Prostate gland (tissue), 2 donors: Measurements from ENCODE around the gene ACACB. TPM values are rescaled to one million over a fixed set of nuclear protein-coding genes. Genes with fewer than 3 reads are reported as not detected.

Experiments used
- DNase-seq: peaks from one replicate; pipeline ENCODE4 v3.0.0-alpha.2; 2019; ENCODE audit warnings: low spot score
- H3K27ac ChIP-seq, 2 donors: fragments of 200-600 bp; sonication (generic); 2 replicates each; pipeline ENCODE4 v1.5.1; 2017 to 2019
- H3K27me3 ChIP-seq: fragments of 200-600 bp; sonication (generic); replicated peaks from 2 replicates; pipeline ENCODE4 v1.5.1; 2019; ENCODE audit not compliant: insufficient read depth
- H3K36me3 ChIP-seq, 2 donors: fragments of 200-600 bp; sonication (generic); 1 replicate in 1 of 2; 2 replicates in 1 of 2; pipeline versions ENCODE4 v1.5.1 to v1.8.1; 2017 to 2019
- H3K4me1 ChIP-seq: fragments of 200-600 bp; sonication (generic); replicated peaks from 2 replicates; pipeline ENCODE4 v1.5.1; 2019
- H3K4me3 ChIP-seq, 2 donors: fragments of 200-600 bp; sonication (generic); 2 replicates each; pipeline ENCODE4 v1.5.1; 2017 to 2019
- H3K9me3 ChIP-seq: fragments of 200-600 bp; sonication (generic); 2 replicates; pipeline ENCODE4 v1.5.1; 2017
- CTCF ChIP-seq, 4 experiments: fragments of 200-600 bp in 2 of 4; fragments of 450-650 bp in 2 of 4; sonication (generic) in 2 of 4; IDR thresholded peaks; 1 replicate in 3 of 4; 2 replicates in 1 of 4; pipeline ENCODE4 v1.5.1; 2016 to 2019; ENCODE audit warnings: antibody characterized with exemption in 4 of 4, mild to moderate bottlenecking in 2 of 4, moderate library complexity in 2 of 4
- POLR2A ChIP-seq: fragments of 450-650 bp; IDR thresholded peaks from one replicate; pipeline ENCODE4 v1.6.1; 2016; ENCODE audit warnings: antibody characterized with exemption, mild to moderate bottlenecking
- POLR2AphosphoS5 ChIP-seq: sonication (generic); formaldehyde crosslinking; IDR thresholded peaks from one replicate; pipeline ENCODE4 v1.6.1; 2017; ENCODE audit warnings: antibody characterized with exemption
- WGBS: methylation state at CpG from one replicate; pipeline ENCODE4 v1.1.5; 2018; 5-methylcytosine and 5-hydroxymethylcytosine counted together
- intact Hi-C: fragments of 100-400 bp; cut with DNase I; formaldehyde crosslinking; loops from one replicate; pipeline ENCODE4 v1.14.2; 2022
- total RNA-seq, 2 donors: library from RNA; depleted of rRNA; stranded (reverse); fragments of >200 nt; gene quantifications; one replicate each; pipeline ENCODE4 v1.1.0, GENCODE V29; 2016

ACACB gene
- total RNA-seq, 2 donors from 2014 or later, result 52.5 to 63.3 TPM

DNA sequence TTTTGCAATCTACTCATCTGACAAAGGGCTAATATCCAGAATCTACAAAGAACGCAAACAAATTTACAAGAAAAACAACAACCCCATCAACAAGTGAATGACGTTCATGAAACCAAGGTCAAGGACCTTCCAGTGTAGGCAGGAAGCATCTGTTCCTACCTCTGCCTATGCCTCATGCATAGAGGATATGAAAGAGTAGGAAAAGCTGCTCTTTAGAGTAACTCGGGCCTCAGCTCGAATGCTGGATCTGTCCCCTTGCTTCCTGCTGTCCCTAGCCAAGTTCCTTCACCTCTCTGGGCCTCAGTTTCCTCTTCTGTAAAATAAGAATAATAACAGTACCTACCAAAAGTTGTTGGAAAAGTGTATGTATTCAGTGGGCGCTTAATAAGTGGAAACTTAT is 127.7 kb downstream of the ACACB start:
- 83% methylated on average over 5 of the region's 5 CpGs for WGBS
- peaks cover 0 to 4% of the 10 kb centered on the region in 2 donors for H3K36me3 ChIP-seq
- intact Hi-C loops, result no loop called here

DNA sequence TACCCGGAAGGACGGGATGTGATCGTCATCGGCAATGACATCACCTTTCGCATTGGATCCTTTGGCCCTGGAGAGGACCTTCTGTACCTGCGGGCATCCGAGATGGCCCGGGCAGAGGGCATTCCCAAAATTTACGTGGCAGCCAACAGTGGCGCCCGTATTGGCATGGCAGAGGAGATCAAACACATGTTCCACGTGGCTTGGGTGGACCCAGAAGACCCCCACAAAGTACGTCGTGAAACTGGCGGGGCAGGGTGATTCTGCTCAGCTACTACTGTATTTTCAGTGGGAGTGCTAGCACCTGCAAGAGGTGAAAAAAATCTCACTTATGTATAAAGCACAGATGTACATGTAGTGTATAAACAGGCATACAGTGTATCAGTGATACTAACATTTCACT is 129.8 kb downstream of the ACACB start:
- no peaks in the 10 kb centered on the region for H3K9me3 ChIP-seq
- H3K4me3 ChIP-seq, result no peak overlapping the region
- TF ChIP-seq CTCF (IDR thresholded peaks at IDR 0.05) (no peak), POLR2AphosphoS5 (no peak), POLR2A (no peak)
- intact Hi-C loops, result no loop called here
- H3K27me3 ChIP-seq, result no peaks in the 10 kb centered on the region
- no peak for DNase-seq
- WGBS, result 90% methylated on average over 15 of the region's 15 CpGs
- peaks cover 0 to under 1% of the 10 kb centered on the region in 2 donors for H3K36me3 ChIP-seq
- H3K27ac ChIP-seq, result no peak overlapping the region
- no peaks in the 10 kb centered on the region for H3K4me1 ChIP-seq

More for the DNA sequence above, 127.7 kb downstream of the ACACB start:
- TF ChIP-seq POLR2AphosphoS5, result no peak
- no peak for TF ChIP-seq CTCF (IDR thresholded peaks at IDR 0.05)
- no peak for TF ChIP-seq POLR2A
- Histone ChIP-seq H3K27ac (no peak overlapping the region), H3K9me3 (no peaks in the 10 kb centered on the region), H3K4me3 (no peak overlapping the region), H3K27me3 (no peaks in the 10 kb centered on the region), H3K4me1 (no peaks in the 10 kb centered on the region)
- no peak for DNase-seq

DNA sequence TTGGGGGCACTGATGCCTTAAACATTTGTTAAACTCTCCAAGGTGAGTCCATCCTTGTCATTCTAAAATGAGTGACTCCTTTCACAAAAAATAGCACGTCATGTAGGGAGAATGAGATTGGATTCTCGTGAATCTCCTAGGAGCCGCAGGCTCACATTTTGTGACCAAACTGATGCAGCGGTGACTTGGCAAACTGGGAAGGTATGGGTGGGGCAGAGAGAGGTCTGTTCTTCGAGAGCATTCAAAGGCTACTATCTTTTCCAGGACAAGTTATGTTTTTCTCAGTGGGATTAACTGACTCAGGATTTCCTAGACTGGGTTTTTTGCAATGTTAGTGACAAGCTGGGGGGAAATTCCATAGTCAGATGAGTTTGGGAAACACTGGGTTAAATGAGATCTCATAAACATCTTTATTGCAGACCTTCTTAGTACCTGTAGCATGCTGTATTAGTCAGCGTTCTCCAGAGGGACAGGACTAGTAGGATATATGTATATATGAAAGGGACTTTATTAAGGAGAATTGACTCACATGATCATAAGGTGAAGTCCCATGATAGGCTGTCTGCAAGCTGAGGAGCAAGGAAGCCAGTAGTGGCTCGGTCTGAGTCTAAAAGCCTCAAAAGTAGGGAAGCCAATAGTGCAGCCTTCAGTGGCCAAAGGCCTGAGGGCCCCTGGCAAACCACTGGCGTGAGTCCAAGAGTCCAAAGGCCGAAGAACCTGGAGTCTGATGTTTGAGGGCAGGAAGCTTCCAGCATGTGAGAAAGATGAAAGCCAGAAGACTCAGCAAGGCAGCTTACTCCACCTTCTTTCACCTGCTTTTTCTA is 131.7 kb downstream of the ACACB start:
- 64% methylated on average over 9 of the region's 9 CpGs for WGBS
- intact Hi-C loops, result no loop called here

DNA sequence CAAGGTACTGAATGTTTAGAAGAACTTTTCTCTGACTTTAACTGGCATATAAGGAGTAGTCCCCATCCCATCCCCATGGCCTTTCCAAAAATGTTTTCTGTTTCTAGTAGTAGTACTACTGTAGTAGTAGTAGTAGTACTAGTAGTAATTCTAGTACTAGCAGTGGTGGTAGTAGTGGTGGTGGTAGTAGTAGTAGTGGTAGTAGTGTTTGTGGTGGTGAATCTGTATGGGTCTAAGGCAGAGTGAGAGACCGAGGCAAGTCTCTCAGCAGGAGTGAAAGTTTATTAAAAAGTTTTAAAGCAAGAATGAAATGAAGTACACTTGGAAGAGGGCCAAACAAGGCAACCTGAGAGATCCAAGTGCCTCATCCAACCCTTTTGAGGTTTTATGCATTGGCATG is 134.1 kb downstream of the ACACB start:
- Histone ChIP-seq H3K27ac (no peak overlapping the region), H3K36me3 (no peaks in the 10 kb centered on the region), H3K9me3 (no peaks in the 10 kb centered on the region), H3K27me3 (no peaks in the 10 kb centered on the region), H3K4me3 (no peak overlapping the region), H3K4me1 (no peaks in the 10 kb centered on the region)
- 38% methylated on average over 1 of the region's 1 CpG for WGBS
- no peak for TF ChIP-seq CTCF (IDR thresholded peaks at IDR 0.05)
- TF ChIP-seq POLR2A, result no peak
- TF ChIP-seq POLR2AphosphoS5, result no peak
- DNase-seq, result no peak
- intact Hi-C loops, result no loop called here

More for the DNA sequence above, 131.7 kb downstream of the ACACB start:
- Histone ChIP-seq H3K27me3 (no peaks in the 10 kb centered on the region), H3K9me3 (no peaks in the 10 kb centered on the region), H3K4me3 (no peak overlapping the region), H3K36me3 (no peaks in the 10 kb centered on the region), H3K27ac (no peak overlapping the region), H3K4me1 (no peaks in the 10 kb centered on the region)
- no peak for DNase-seq
- no peak for TF ChIP-seq CTCF (IDR thresholded peaks at IDR 0.05)
- TF ChIP-seq POLR2A, result no peak
- no peak for TF ChIP-seq POLR2AphosphoS5

DNA sequence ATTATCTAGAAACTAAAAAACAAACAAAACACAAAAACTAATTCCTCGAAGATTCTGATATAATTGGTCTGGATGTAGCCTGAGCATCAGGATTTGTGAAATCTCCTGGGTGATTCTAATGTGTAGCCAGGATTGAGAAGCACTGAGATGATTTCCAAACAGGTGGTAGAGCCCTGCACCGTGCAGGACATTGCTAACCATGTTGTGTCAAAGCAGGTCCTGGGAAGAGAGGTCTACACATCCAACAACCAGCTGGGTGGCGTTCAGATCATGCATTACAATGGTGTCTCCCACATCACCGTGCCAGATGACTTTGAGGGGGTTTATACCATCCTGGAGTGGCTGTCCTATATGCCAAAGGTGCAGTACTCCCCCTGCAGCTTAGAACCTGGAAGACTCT is 136.4 kb downstream of the ACACB start:
- no peak overlapping the region for H3K27ac ChIP-seq
- 89% methylated on average over 4 of the region's 4 CpGs for WGBS
- intact Hi-C loops, result no loop called here
- H3K4me1 ChIP-seq, result no peaks in the 10 kb centered on the region
- no peak for TF ChIP-seq POLR2AphosphoS5
- no peak for TF ChIP-seq POLR2A
- TF ChIP-seq CTCF (IDR thresholded peaks at IDR 0.05), result no peak
- H3K9me3 ChIP-seq, result no peaks in the 10 kb centered on the region
- H3K36me3 ChIP-seq, result peaks cover 0 to 4% of the 10 kb centered on the region in 2 donors
- H3K27me3 ChIP-seq, result no peaks in the 10 kb centered on the region
- H3K4me3 ChIP-seq, result no peak overlapping the region
- DNase-seq, result no peak
